Colonic mucosa (tissue), 4 donors: ENCODE data around the gene RTF1. TPM values are rescaled to one million over a fixed set of nuclear protein-coding genes. Genes with fewer than 3 reads are reported as not detected.
"Not testable (repeated sequence)": the region's sequence is repeated elsewhere in the genome, so short reads cannot be mapped to it uniquely, and the experiment has no call there.

Experiments used
- DNase-seq: peaks from one replicate; pipeline ENCODE4 v3.0.0-alpha.2; 2020
- H3K27ac ChIP-seq: fragments of 200-600 bp; one replicate; pipeline ENCODE4 v1.8.0; 2021
- H3K27me3 ChIP-seq: fragments of 200-600 bp; one replicate; pipeline ENCODE4 v1.8.0; 2021
- H3K36me3 ChIP-seq: fragments of 200-600 bp; one replicate; pipeline ENCODE4 v1.8.0; 2021
- H3K4me1 ChIP-seq: fragments of 200-600 bp; one replicate; pipeline ENCODE4 v1.8.0; 2021; ENCODE audit warnings: mild to moderate bottlenecking
- H3K4me3 ChIP-seq: fragments of 200-600 bp; one replicate; pipeline ENCODE4 v1.8.0; 2021
- H3K9ac ChIP-seq, 2 donors: one replicate each; pipeline ENCODE4 v1.7.0; 2013; ENCODE audit warnings: control low read depth in 2 of 2, low read depth in 2 of 2, low read length in 2 of 2
- H3K9me3 ChIP-seq: fragments of 200-600 bp; one replicate; pipeline ENCODE4 v1.8.0; 2021
- CTCF ChIP-seq: fragments of 200-600 bp; IDR thresholded peaks from one replicate; pipeline ENCODE4 v1.8.0; 2022; ENCODE audit warnings: antibody characterized with exemption, mild to moderate bottlenecking
- intact Hi-C: fragments of 100-400 bp; cut with DNase I; formaldehyde crosslinking; loops from one replicate; pipeline ENCODE4 v1.14.1; 2022
- total RNA-seq, 2 donors: library from RNA; stranded (reverse); fragmentation: NEBNext Ultra II Directional in 1 of 2; extraction: Animal tissue kit (Norgen Biotek cat#: 25700) in 1 of 2; gene quantifications; one replicate each; pipeline ENCODE4 v1.2.1, GENCODE V29; 2021
- donor health status: healthy.
- donor health status: DM: no; HTN: no; CAD: no.
- donor health status: DM: no; HTN: no; CAD: no.

The RTF1 gene
- total RNA-seq, result 10 to 100 TPM; 21.0 to 28.7 TPM

- no peaks in the 10 kb centered on the region for H3K4me1 ChIP-seq
- peak within 1 kb of the TSS; percentile 97 for H3K4me3 ChIP-seq
- peak within 1 kb of the TSS; percentile 95 to 98 for H3K9ac ChIP-seq
- peak; percentile 96 for DNase-seq
- H3K9me3 ChIP-seq, result no peaks in the 10 kb centered on the region
- no peak for TF ChIP-seq CTCF
- peak within 1 kb of the TSS; percentile 82 for H3K27ac ChIP-seq
- intact Hi-C loops, result no loop called here
- H3K27me3 ChIP-seq, result no peaks in the 10 kb centered on the region
- H3K36me3 ChIP-seq, result no peaks in the 10 kb centered on the region
These were observed at the start of gene RTF1 for GRCh38 chr15:41416742-41417417. Gene RTF1, plus strand, starts transcription at chr15:41417095. Its CDS starts 21 bp downstream, at chr15:41417116.

- TF ChIP-seq CTCF, result no peak
- intact Hi-C loops, result no loop called here
- no peak for DNase-seq
- no peaks in the 10 kb centered on the region for H3K27me3 ChIP-seq
- no peak overlapping the region for H3K9ac ChIP-seq
- no peak overlapping the region for H3K27ac ChIP-seq
- no peaks in the 10 kb centered on the region for H3K4me1 ChIP-seq
- no peaks in the 10 kb centered on the region for H3K36me3 ChIP-seq
- H3K4me3 ChIP-seq, result no peak overlapping the region
- no peaks in the 10 kb centered on the region for H3K9me3 ChIP-seq
These were observed 49.5 kb upstream of the RTF1 start for GRCh38 chr15:41367418-41367817.

- no peak overlapping the region for H3K27ac ChIP-seq
- no peaks in the 10 kb centered on the region for H3K36me3 ChIP-seq
- no peak overlapping the region for H3K9ac ChIP-seq
- no peak for DNase-seq
- no peak overlapping the region for H3K4me3 ChIP-seq
- no peaks in the 10 kb centered on the region for H3K27me3 ChIP-seq
- H3K9me3 ChIP-seq, result no peaks in the 10 kb centered on the region
- H3K4me1 ChIP-seq, result no peaks in the 10 kb centered on the region
- intact Hi-C loops, result no loop called here
- TF ChIP-seq CTCF, result no peak
These were observed 38.9 kb upstream of the RTF1 start for GRCh38 chr15:41377978-41378377.

GRCh38 chr15:41383974-41384749 is 32.7 kb upstream of the RTF1 start:
- intact Hi-C loops, result not testable (repeated sequence)

GRCh38 chr15:41387646-41388045 is 29.2 kb upstream of the RTF1 start:
- H3K9me3 ChIP-seq, result no peaks in the 10 kb centered on the region
- H3K9ac ChIP-seq, result no peak overlapping the region
- intact Hi-C loops, result no loop called here
- H3K27me3 ChIP-seq, result no peaks in the 10 kb centered on the region
- no peak overlapping the region for H3K4me3 ChIP-seq
- no peaks in the 10 kb centered on the region for H3K36me3 ChIP-seq
- H3K27ac ChIP-seq, result no peak overlapping the region
- no peak for TF ChIP-seq CTCF
- no peak for DNase-seq
- H3K4me1 ChIP-seq, result no peaks in the 10 kb centered on the region

More at GRCh38 chr15:41383974-41384749, 32.7 kb upstream of the RTF1 start:
- H3K27ac ChIP-seq, H3K36me3 ChIP-seq, DNase-seq, H3K9ac ChIP-seq, H3K4me1 ChIP-seq, H3K9me3 ChIP-seq, H3K4me3 ChIP-seq, H3K27me3 ChIP-seq: not testable (repeated sequence)

- Histone ChIP-seq H3K4me3 (no peak overlapping the region), H3K4me1 (no peaks in the 10 kb centered on the region), H3K27me3 (no peaks in the 10 kb centered on the region), H3K9me3 (no peaks in the 10 kb centered on the region), H3K27ac (no peak overlapping the region), H3K36me3 (no peaks in the 10 kb centered on the region), H3K9ac (no peak overlapping the region)
- intact Hi-C loops, result no loop called here
- TF ChIP-seq CTCF, result no peak
- no peak for DNase-seq
These were observed 24.2 kb upstream of the RTF1 start for GRCh38 chr15:41392659-41393058.
